ENCODE measurements around the gene PARD3B. TPM values are rescaled to one million over a fixed set of nuclear protein-coding genes. Genes with fewer than 3 reads are reported as not detected.

PARD3B gene
- total and polyA plus RNA-seq, 7 donors, result 3.2 to 64.0 (median 42.5) TPM

GRCh38 chr2:205361272-205361671, 816.0 kb downstream of the PARD3B start:
- intact Hi-C loops (cut with DNase I), result no loop called here
- H3K27me3 ChIP-seq, result no peaks in the 10 kb centered on the region
- no peak for DNase-seq
- 62 to 78% methylated on average over 3 of the region's 3 CpGs for WGBS, 2 donors
- H3K36me3 ChIP-seq, result no peaks in the 10 kb centered on the region
- no peaks in the 10 kb centered on the region for H3K9me3 ChIP-seq
- H3K27ac ChIP-seq, result no peak overlapping the region
- no peak for TF ChIP-seq EP300 (IDR thresholded peaks at IDR 0.05)
- TF ChIP-seq POLR2AphosphoS5 (IDR thresholded peaks at IDR 0.05), result no peak
- no peak for TF ChIP-seq CTCF (IDR thresholded peaks at IDR 0.05)
- TF ChIP-seq POLR2A (IDR thresholded peaks at IDR 0.05), result no peak
- H3K4me1 ChIP-seq, result no peaks in the 10 kb centered on the region
- H3K4me3 ChIP-seq, result no peak overlapping the region

- H3K9me3 ChIP-seq, result no peaks in the 10 kb centered on the region
- no peak overlapping the region for H3K27ac ChIP-seq
- intact Hi-C loops (cut with DNase I), result no loop called here
- no peak for DNase-seq
- no peaks in the 10 kb centered on the region for H3K36me3 ChIP-seq
- TF ChIP-seq CTCF (IDR thresholded peaks at IDR 0.05) (no peak), EP300 (IDR thresholded peaks at IDR 0.05) (no peak), POLR2AphosphoS5 (IDR thresholded peaks at IDR 0.05) (no peak), POLR2A (IDR thresholded peaks at IDR 0.05) (no peak)
- H3K27me3 ChIP-seq, result no peaks in the 10 kb centered on the region
- no peak overlapping the region for H3K4me3 ChIP-seq
- no peaks in the 10 kb centered on the region for H3K4me1 ChIP-seq
These were observed 816.7 kb downstream of the PARD3B start for GRCh38 chr2:205361970-205362369.

- Histone ChIP-seq H3K4me1 (no peaks in the 10 kb centered on the region), H3K27me3 (no peaks in the 10 kb centered on the region), H3K36me3 (no peaks in the 10 kb centered on the region), H3K27ac (no peak overlapping the region), H3K9me3 (no peaks in the 10 kb centered on the region), H3K4me3 (no peak overlapping the region)
- no peak for TF ChIP-seq EP300 (IDR thresholded peaks at IDR 0.05)
- TF ChIP-seq CTCF (IDR thresholded peaks at IDR 0.05), result no peak
- no peak for TF ChIP-seq POLR2A (IDR thresholded peaks at IDR 0.05)
- no peak for TF ChIP-seq POLR2AphosphoS5 (IDR thresholded peaks at IDR 0.05)
- WGBS, 2 donors, result 90 to 94% methylated on average over 3 of the region's 3 CpGs
- DNase-seq, result no peak
- intact Hi-C loops (cut with DNase I), result no loop called here
These were observed 819.0 kb downstream of the PARD3B start for GRCh38 chr2:205364261-205364660.

- no peak for DNase-seq
- WGBS, 2 donors, result 90 to 92% methylated on average over 6 of the region's 6 CpGs
- Histone ChIP-seq H3K4me3 (no peak overlapping the region), H3K4me1 (no peaks in the 10 kb centered on the region), H3K27ac (no peak overlapping the region), H3K36me3 (no peaks in the 10 kb centered on the region), H3K9me3 (no peaks in the 10 kb centered on the region), H3K27me3 (no peaks in the 10 kb centered on the region)
- TF ChIP-seq POLR2AphosphoS5 (IDR thresholded peaks at IDR 0.05) (no peak), POLR2A (IDR thresholded peaks at IDR 0.05) (no peak), EP300 (IDR thresholded peaks at IDR 0.05) (no peak), CTCF (IDR thresholded peaks at IDR 0.05) (no peak)
- intact Hi-C loops (cut with DNase I), result no loop called here
These were observed 821.2 kb downstream of the PARD3B start for GRCh38 chr2:205366336-205367060.

All from sigmoid colon (tissue), 7 donors.